Left lung (tissue), 10 donors: ENCODE results near the gene ITIH3. TPM values are rescaled to one million over a fixed set of nuclear protein-coding genes. Genes with fewer than 3 reads are reported as not detected.

ENCODE experiments used
- ATAC-seq: fragments of 200-7000 bp; cut with Tn5 transposase; one replicate; pipeline ENCODE4 v1.9.1; 2020; ENCODE audit warnings: moderate library complexity
- DNase-seq, 4 donors: peaks; one replicate each; pipeline ENCODE4 v3.0.0-alpha.2; 2013 to 2020
- H3K27ac ChIP-seq, 2 donors: fragments of 200-600 bp; sonication (generic) in 1 of 2; one replicate each; pipeline versions ENCODE4 v1.5.0 to v1.8.0; 2020 to 2021
- H3K27me3 ChIP-seq, 2 donors: fragments of 200-600 bp; sonication (generic) in 1 of 2; one replicate each; pipeline versions ENCODE4 v1.5.0 to v1.8.0; 2020 to 2021
- H3K36me3 ChIP-seq, 2 donors: fragments of 200-600 bp; sonication (generic) in 1 of 2; one replicate each; pipeline versions ENCODE4 v1.5.0 to v1.8.0; 2020 to 2021
- H3K4me1 ChIP-seq, 2 donors: fragments of 200-600 bp; one replicate each; pipeline ENCODE4 v1.8.0; 2021
- H3K4me3 ChIP-seq, 2 donors: fragments of 200-600 bp; sonication (generic) in 1 of 2; one replicate each; pipeline versions ENCODE4 v1.5.0 to v1.8.0; 2020 to 2021; ENCODE audit warnings: mild to moderate bottlenecking in 1 of 2
- H3K9me3 ChIP-seq, 2 donors: fragments of 200-600 bp; sonication (generic) in 1 of 2; one replicate each; pipeline versions ENCODE4 v1.5.0 to v1.8.0; 2020 to 2021
- intact Hi-C, 2 donors: fragments of 100-400 bp; cut with DNase I; formaldehyde crosslinking; loops; one replicate each; pipeline versions ENCODE4 v1.11.2 to v1.14.2; 2022
- polyA plus RNA-seq, 6 donors: library from polyadenylated mRNA; unstranded; fragments of 120-200 nt; gene quantifications; one replicate each; pipeline ENCODE4 v1.2.1, GENCODE V29; 2013; ENCODE audit not compliant: insufficient read length in 6 of 6
- total RNA-seq, 2 donors: library from RNA; stranded (reverse); fragmentation: NEBNext Ultra II Directional; extraction: Animal tissue kit (Norgen Biotek cat#: 25700); gene quantifications; one replicate each; pipeline ENCODE4 v1.2.1, GENCODE V29; 2021
- TF ChIP-seq, protein P1 (sequence below), 2 donors: fragments of 200-600 bp; sonication (generic) in 1 of 2; IDR thresholded peaks; one replicate each; pipeline versions ENCODE4 v1.5.0 to v1.8.0; 2021; ENCODE audit warnings: antibody characterized with exemption in 2 of 2
- donor health status: DM: no; HTN: yes; CAD: no.
- donor health status: DM: no; HTN: no; CAD: no.

The ITIH3 gene
- total and polyA plus RNA-seq, 8 donors, result 1.5 to 5.8 (median 3.4) TPM

DNA sequence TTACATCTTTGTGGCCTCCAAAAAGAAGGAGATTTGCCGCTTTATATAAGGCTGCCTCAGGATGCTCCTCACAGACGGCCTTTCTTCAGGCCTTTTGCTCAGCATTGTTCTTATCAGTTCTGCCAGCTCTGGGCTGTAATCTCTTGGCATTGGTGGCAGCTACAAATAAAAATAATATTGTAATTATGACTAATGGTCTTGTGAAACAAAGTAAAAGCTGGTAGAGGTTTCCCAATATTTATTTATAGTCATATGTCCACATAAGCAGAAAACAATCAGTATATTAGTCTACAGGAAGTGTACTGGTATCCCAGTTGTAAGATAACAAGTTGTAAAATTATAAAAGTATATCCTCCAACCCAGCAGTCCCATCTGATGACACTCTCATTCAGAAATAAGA is 31.1 kb upstream of the ITIH3 start:
- Histone ChIP-seq H3K36me3 (peaks cover 0 to 95% of the 10 kb centered on the region in 2 donors), H3K27me3 (no peaks in the 10 kb centered on the region), H3K9me3 (no peaks in the 10 kb centered on the region), H3K4me3 (no peak overlapping the region), H3K27ac (peak overlapping the region in 1 of 2 donors; percentile 30), H3K4me1 (peaks cover 0 to 18% of the 10 kb centered on the region in 2 donors)
- TF ChIP-seq, protein P1, sequence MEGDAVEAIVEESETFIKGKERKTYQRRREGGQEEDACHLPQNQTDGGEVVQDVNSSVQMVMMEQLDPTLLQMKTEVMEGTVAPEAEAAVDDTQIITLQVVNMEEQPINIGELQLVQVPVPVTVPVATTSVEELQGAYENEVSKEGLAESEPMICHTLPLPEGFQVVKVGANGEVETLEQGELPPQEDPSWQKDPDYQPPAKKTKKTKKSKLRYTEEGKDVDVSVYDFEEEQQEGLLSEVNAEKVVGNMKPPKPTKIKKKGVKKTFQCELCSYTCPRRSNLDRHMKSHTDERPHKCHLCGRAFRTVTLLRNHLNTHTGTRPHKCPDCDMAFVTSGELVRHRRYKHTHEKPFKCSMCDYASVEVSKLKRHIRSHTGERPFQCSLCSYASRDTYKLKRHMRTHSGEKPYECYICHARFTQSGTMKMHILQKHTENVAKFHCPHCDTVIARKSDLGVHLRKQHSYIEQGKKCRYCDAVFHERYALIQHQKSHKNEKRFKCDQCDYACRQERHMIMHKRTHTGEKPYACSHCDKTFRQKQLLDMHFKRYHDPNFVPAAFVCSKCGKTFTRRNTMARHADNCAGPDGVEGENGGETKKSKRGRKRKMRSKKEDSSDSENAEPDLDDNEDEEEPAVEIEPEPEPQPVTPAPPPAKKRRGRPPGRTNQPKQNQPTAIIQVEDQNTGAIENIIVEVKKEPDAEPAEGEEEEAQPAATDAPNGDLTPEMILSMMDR (IDR thresholded peaks at IDR 0.05), result no peak
- DNase-seq, result no peak
- no peak for ATAC-seq
- intact Hi-C loops, result no loop called here

DNA sequence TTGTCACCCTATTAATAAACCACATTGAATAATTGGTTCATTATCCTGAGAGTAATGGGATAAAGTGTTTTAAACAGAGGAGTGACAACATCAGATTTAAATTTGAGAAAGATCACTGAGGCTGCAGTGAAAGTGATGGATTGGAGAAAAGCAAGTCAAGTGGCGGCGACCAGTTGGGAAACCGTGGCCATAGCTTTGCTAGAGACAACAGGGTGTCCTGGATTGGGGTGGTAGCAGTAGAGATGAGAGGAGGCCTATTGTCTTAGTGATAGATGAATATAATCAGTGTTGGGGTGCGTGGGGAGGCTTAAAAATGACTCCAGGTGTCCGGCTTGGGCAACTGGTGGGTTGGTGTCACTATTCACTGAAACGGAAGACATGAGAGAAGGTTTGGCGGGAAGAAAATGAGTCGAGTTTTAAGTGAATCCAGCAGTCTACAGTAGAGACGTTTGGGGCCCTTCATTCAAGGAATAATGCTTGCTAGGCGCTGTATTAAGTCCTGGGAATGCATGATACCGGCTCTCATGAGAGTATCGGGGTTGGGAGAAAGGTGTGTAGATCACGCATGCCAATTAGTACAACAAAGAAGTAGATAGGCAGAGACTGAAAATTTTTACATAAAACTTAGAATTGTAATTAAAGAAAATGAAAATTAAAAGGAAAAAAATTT is 24.7 kb upstream of the ITIH3 start:
- TF ChIP-seq, protein P1 (IDR thresholded peaks at IDR 0.05), result no peak
- H3K27me3 ChIP-seq, result no peaks in the 10 kb centered on the region
- intact Hi-C loops, result no loop called here
- H3K4me1 ChIP-seq, result peaks cover 11 to 12% of the 10 kb centered on the region in 2 donors
- ATAC-seq (peak; percentile 15), DNase-seq (no peak)
- H3K36me3 ChIP-seq, result peaks cover 0 to 32% of the 10 kb centered on the region in 2 donors
- H3K4me3 ChIP-seq, result peak overlapping the region; percentile 77 to 95
- H3K9me3 ChIP-seq, result no peaks in the 10 kb centered on the region
- H3K27ac ChIP-seq, result peak overlapping the region in 1 of 2 donors; percentile 85

DNA sequence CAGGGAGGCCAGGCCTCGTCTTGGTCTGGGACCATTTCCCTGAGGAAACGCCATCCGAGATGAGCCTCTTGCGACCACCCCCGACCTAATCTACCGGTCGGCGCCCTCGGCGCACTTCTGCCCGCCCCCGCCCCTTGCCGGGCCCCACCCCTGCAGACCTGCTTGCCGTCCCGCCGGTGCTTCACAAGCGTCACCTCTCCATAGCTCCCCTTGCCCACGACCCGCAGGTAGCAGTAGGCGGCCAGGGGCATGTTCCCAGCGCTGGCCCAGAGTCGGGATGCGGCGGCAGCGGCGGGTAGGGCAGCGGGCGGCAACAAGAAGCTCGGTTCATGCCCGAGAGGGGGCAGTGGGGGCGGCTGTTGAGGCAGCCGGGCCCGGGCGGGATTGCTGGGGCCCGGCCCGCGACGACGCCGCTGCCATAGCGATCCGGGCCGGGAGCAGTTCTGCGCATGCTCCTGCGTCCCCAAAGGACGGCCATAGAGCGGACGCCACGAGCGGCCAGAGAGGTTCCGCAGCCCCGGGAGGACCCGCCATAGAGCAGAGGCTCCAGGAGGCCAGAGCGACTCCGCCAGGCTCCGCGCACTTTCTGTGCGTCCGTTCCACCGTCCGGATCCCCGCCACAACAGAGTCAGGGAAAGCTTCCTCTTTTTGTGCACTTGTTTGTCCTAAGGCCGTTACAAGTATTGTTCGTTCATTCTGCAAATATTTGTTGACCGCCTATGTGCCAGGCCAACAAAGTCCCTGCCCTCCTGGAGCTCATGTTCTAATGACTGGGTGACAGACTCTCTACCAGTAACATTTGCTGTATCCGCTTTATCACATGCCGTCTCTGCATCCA is 23.9 kb upstream of the ITIH3 start, which contains the start of gene NEK4:
TSS of gene NEK4 (minus strand) at position 445 of the 838 bp plus-strand sequence. CDS start at position 251, 194 bp downstream.
- DNase-seq, result peak; percentile 88 to 98 (median 95)
- Histone ChIP-seq H3K4me3 (peak within 1 kb of the TSS; percentile 77 to 95), H3K36me3 (peaks cover 0 to 24% of the 10 kb centered on the region in 2 donors), H3K27me3 (no peaks in the 10 kb centered on the region), H3K27ac (peak within 1 kb of the TSS; percentile 82 to 85), H3K4me1 (peaks cover 11 to 12% of the 10 kb centered on the region in 2 donors), H3K9me3 (no peaks in the 10 kb centered on the region)
- intact Hi-C loops, result no loop called here
- TF ChIP-seq, protein P1 (IDR thresholded peaks at IDR 0.05), result no peak
- ATAC-seq, result peak; percentile 98

DNA sequence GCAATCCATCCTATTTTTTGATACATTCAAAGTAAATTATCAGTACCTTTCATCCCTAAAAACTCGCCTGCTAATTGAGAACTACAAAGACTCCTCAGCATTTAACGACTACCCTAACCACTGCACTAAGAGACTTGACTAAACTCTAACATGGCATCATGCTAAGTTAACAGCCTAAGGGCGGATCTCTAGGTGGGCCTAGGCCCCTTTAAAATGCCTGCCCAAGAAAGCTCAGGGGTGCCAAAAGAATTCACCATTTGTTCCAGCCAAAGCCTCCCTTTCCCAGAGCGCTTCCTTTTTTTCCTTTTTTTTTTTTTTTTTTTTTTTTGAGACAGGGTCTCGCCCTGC is 23.3 kb upstream of the ITIH3 start:
- peak overlapping the region; percentile 77 to 95 for H3K4me3 ChIP-seq
- peaks cover 0 to 18% of the 10 kb centered on the region in 2 donors for H3K36me3 ChIP-seq
- H3K9me3 ChIP-seq, result no peaks in the 10 kb centered on the region
- peaks cover 11 to 12% of the 10 kb centered on the region in 2 donors for H3K4me1 ChIP-seq
- H3K27ac ChIP-seq, result peak overlapping the region; percentile 82 to 85
- no peak for DNase-seq
- intact Hi-C loops, result no loop called here
- ATAC-seq, result peak; percentile 16
- H3K27me3 ChIP-seq, result no peaks in the 10 kb centered on the region
- TF ChIP-seq, protein P1 (IDR thresholded peaks at IDR 0.05), result no peak

DNA sequence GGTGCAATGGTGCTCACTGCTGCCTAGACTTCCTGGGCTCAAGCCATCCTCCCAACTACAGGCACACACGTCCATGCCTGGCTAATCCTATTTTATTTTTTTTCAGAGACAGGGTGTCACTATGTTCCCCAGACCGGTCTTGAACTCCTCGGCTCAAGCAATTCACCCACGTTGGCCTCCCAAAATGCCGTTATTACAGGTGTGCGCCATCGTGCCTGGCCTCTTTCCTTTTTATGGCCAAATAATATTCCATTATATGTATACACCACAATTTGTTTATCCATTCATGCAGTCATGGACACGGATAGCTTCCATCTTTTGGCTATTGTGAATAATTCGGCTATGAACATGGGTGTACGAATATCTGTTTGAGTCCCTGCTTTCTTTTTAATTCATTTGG is 22.9 kb upstream of the ITIH3 start:
- DNase-seq (no peak), ATAC-seq (no peak)
- H3K9me3 ChIP-seq, result no peaks in the 10 kb centered on the region
- no peaks in the 10 kb centered on the region for H3K27me3 ChIP-seq
- TF ChIP-seq, protein P1 (IDR thresholded peaks at IDR 0.05), result no peak
- H3K4me3 ChIP-seq, result peak overlapping the region in 1 of 2 donors; percentile 77
- peak overlapping the region in 1 of 2 donors; percentile 85 for H3K27ac ChIP-seq
- peaks cover 0 to 14% of the 10 kb centered on the region in 2 donors for H3K36me3 ChIP-seq
- peaks cover 11 to 12% of the 10 kb centered on the region in 2 donors for H3K4me1 ChIP-seq
- intact Hi-C loops, result no loop called here
